GM21526 (cell line): ENCODE measurements around the gene FCHSD2.
A peak's percentile ranks its signal among the peaks of the same experiment; 100 is the strongest.
"Not testable (repeated sequence)": the region's sequence is repeated elsewhere in the genome, so short reads cannot be mapped to it uniquely, and the experiment has no call there.

Experiments
- ATAC-seq: cut with Tn5 transposase; IDR thresholded peaks from one replicate; pipeline ENCODE4 v1.9.1; 2021; ENCODE audit warnings: moderate library complexity; ENCODE audit not compliant: unreplicated experiment, low FRiP score

Gene FCHSD2

GRCh38 chr11:72976522-72976892, 165.6 kb downstream of the FCHSD2 start:
- not testable (repeated sequence) for ATAC-seq

GRCh38 chr11:72975778-72976521, 166.2 kb downstream of the FCHSD2 start:
- no peak for ATAC-seq

GRCh38 chr11:72974487-72975205, 167.5 kb downstream of the FCHSD2 start:
- ATAC-seq: no peak

GRCh38 chr11:72972496-72973128, 169.5 kb downstream of the FCHSD2 start:
- ATAC-seq: no peak

- no peak for ATAC-seq
Measured at GRCh38 chr11:72971192-72971967, 170.7 kb downstream of the FCHSD2 start.

GRCh38 chr11:72970557-72971118, 171.5 kb downstream of the FCHSD2 start:
- ATAC-seq: no peak

- ATAC-seq: peak; percentile 66
Measured at GRCh38 chr11:72969894-72970335, 172.2 kb downstream of the FCHSD2 start.

GRCh38 chr11:72968390-72968789, 173.7 kb downstream of the FCHSD2 start:
- ATAC-seq: no peak

- no peak for ATAC-seq
Measured at GRCh38 chr11:72965672-72966071, 176.4 kb downstream of the FCHSD2 start.

GRCh38 chr11:72962717-72963116, 179.4 kb downstream of the FCHSD2 start:
- ATAC-seq: no peak

GRCh38 chr11:72962084-72962483, 180.0 kb downstream of the FCHSD2 start:
- ATAC-seq: no peak

GRCh38 chr11:72959998-72960731, 182.0 kb downstream of the FCHSD2 start:
- no peak for ATAC-seq

GRCh38 chr11:72958791-72959190, 183.3 kb downstream of the FCHSD2 start:
- ATAC-seq: no peak

GRCh38 chr11:72955466-72955865, 186.7 kb downstream of the FCHSD2 start:
- no peak for ATAC-seq

GRCh38 chr11:72954860-72955259, 187.3 kb downstream of the FCHSD2 start:
- no peak for ATAC-seq

- no peak for ATAC-seq
Measured at GRCh38 chr11:72953637-72954036, 188.5 kb downstream of the FCHSD2 start.

GRCh38 chr11:72951888-72952287, 190.2 kb downstream of the FCHSD2 start:
- ATAC-seq: no peak

- ATAC-seq: no peak
Measured at GRCh38 chr11:72951193-72951592, 190.9 kb downstream of the FCHSD2 start.

- no peak for ATAC-seq
Measured at GRCh38 chr11:72950685-72951084, 191.4 kb downstream of the FCHSD2 start.

- ATAC-seq: no peak
Measured at GRCh38 chr11:72947229-72947628, 194.9 kb downstream of the FCHSD2 start.
